ENCODE results near the gene SMURF1.

DNA sequence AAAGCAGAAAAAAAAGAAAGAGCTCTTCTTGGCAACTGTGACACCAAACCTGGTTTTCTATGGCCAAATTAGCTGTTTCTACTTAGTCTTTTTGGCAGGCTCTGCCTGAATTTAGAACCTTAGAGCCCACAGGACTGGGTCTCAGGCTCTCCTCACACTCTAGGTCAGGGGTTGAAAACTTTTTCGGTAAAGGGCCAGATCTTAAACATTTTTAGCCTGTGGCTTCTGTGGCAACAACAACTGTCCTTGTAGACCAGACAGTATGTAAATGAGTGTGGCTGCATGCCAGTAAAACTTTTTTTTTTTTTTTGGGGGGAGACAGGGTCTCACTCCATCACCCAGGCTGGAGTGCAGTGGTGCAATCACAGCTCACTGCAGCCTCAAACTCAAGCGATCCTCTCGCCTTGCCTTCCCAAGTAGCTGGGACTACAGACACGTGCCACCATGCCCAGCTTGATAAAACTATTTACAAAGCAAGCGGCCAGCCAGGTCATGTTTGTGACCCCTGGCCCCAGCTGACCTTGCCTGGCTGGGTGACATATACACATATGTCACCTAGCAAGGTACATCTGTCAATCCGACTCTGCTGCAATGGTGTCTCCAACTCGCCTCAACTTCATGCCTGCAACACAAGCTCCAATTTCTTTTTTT, 46.6 kb upstream of the SMURF1 start:
- TF ChIP-seq POLR2AphosphoS5 (IDR thresholded peaks at IDR 0.05; ENCODE audit: low read depth, low read length) (no peak), POLR2A (IDR thresholded peaks at IDR 0.05; ENCODE audit: low read depth, low read length) (no peak), TAF1 (IDR thresholded peaks at IDR 0.05; ENCODE audit: low read depth, low read length) (no peak), POU2F2 (IDR thresholded peaks at IDR 0.05; ENCODE audit: low read depth, low read length) (no peak), SPI1 (IDR thresholded peaks at IDR 0.05; ENCODE audit: low read depth, low read length) (no peak), PAX5 (IDR thresholded peaks at IDR 0.05; ENCODE audit: insufficient read depth, low read length, severe bottlenecking) (no peak)

Measured in GM12891 (cell line).